ENCODE data around the gene ATP5ME. TPM values are rescaled to one million over a fixed set of nuclear protein-coding genes. Genes with fewer than 3 reads are reported as not detected.

Gene ATP5ME
- total RNA-seq, 1 donor: 60.8 TPM

- peaks cover 13% of the 10 kb centered on the region for H3K27me3 ChIP-seq (ENCODE audit: insufficient read depth, low read length)
- no peak overlapping the region for H3K27ac ChIP-seq (ENCODE audit: low read depth, low read length)
- H4K20me1 ChIP-seq (ENCODE audit: insufficient read depth, low read length): no peaks in the 10 kb centered on the region
- no peak overlapping the region for H3K4me2 ChIP-seq (ENCODE audit: insufficient read depth, low read length)
- H3K4me1 ChIP-seq (ENCODE audit: insufficient read depth, low read length): no peaks in the 10 kb centered on the region
- H3K4me3 ChIP-seq (ENCODE audit: insufficient read depth, low read length): no peak overlapping the region
- no peak for TF ChIP-seq CTCF (IDR thresholded peaks at IDR 0.05; ENCODE audit: extremely low read depth, low read depth, low read length)
- DNase-seq (ENCODE audit: insufficient read length, low spot score, missing footprints): no peak
- H3K79me2 ChIP-seq (ENCODE audit: insufficient read depth, low read length): no peaks in the 10 kb centered on the region
- H3K36me3 ChIP-seq (ENCODE audit: insufficient read depth, low read length): no peaks in the 10 kb centered on the region
- no peak overlapping the region for H2AFZ ChIP-seq (ENCODE audit: low read length)
- H3K9me3 ChIP-seq (ENCODE audit: low read depth, low read length): no peaks in the 10 kb centered on the region
These were observed 8.2 kb downstream of the ATP5ME start for GRCh38 chr4:665751-666435.

DNA sequence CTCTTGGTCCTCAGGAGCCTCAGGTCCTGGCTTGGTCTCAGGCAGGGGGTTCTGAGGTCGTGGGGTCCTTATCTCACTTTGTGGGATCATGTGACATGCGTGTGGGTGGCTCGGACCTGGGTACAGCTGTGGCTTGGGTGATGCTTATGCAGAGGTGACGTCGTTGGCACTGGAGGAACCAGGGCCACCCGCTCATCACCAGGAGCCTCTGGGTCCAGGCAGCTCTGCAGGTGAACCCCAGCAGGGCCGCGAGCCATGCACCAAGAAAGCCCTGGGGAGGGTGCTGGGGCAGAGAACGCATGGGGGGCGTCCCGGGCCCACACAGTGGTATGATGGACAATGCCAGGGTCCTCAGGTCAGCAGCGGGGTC, 8.7 kb downstream of the ATP5ME start:
- DNase-seq (ENCODE audit: insufficient read length, low spot score, missing footprints): no peak
- no peak overlapping the region for H3K4me2 ChIP-seq (ENCODE audit: insufficient read depth, low read length)
- no peaks in the 10 kb centered on the region for H3K4me1 ChIP-seq (ENCODE audit: insufficient read depth, low read length)
- no peaks in the 10 kb centered on the region for H4K20me1 ChIP-seq (ENCODE audit: insufficient read depth, low read length)
- no peak for TF ChIP-seq CTCF (IDR thresholded peaks at IDR 0.05; ENCODE audit: extremely low read depth, low read depth, low read length)
- H3K27ac ChIP-seq (ENCODE audit: low read depth, low read length): no peak overlapping the region
- no peak overlapping the region for H3K4me3 ChIP-seq (ENCODE audit: insufficient read depth, low read length)
- H3K79me2 ChIP-seq (ENCODE audit: insufficient read depth, low read length): no peaks in the 10 kb centered on the region
- peaks cover 13% of the 10 kb centered on the region for H3K27me3 ChIP-seq (ENCODE audit: insufficient read depth, low read length)
- no peaks in the 10 kb centered on the region for H3K9me3 ChIP-seq (ENCODE audit: low read depth, low read length)
- H2AFZ ChIP-seq (ENCODE audit: low read length): no peak overlapping the region
- H3K36me3 ChIP-seq (ENCODE audit: insufficient read depth, low read length): no peaks in the 10 kb centered on the region

GRCh38 chr4:664713-665231, 9.3 kb downstream of the ATP5ME start:
- no peak for DNase-seq (ENCODE audit: insufficient read length, low spot score, missing footprints)
- Histone ChIP-seq H3K9me3 (ENCODE audit: low read depth, low read length) (no peaks in the 10 kb centered on the region), H3K4me1 (ENCODE audit: insufficient read depth, low read length) (no peaks in the 10 kb centered on the region), H3K79me2 (ENCODE audit: insufficient read depth, low read length) (no peaks in the 10 kb centered on the region), H3K4me3 (ENCODE audit: insufficient read depth, low read length) (no peak overlapping the region), H3K27me3 (ENCODE audit: insufficient read depth, low read length) (peaks cover 13% of the 10 kb centered on the region), H2AFZ (ENCODE audit: low read length) (no peak overlapping the region), H4K20me1 (ENCODE audit: insufficient read depth, low read length) (no peaks in the 10 kb centered on the region), H3K36me3 (ENCODE audit: insufficient read depth, low read length) (no peaks in the 10 kb centered on the region), H3K4me2 (ENCODE audit: insufficient read depth, low read length) (no peak overlapping the region), H3K27ac (ENCODE audit: low read depth, low read length) (no peak overlapping the region)
- TF ChIP-seq CTCF (IDR thresholded peaks at IDR 0.05; ENCODE audit: extremely low read depth, low read depth, low read length): no peak

- H2AFZ ChIP-seq (ENCODE audit: low read length): no peak overlapping the region
- no peaks in the 10 kb centered on the region for H3K36me3 ChIP-seq (ENCODE audit: insufficient read depth, low read length)
- no peaks in the 10 kb centered on the region for H3K9me3 ChIP-seq (ENCODE audit: low read depth, low read length)
- H3K4me1 ChIP-seq (ENCODE audit: insufficient read depth, low read length): no peaks in the 10 kb centered on the region
- DNase-seq (ENCODE audit: insufficient read length, low spot score, missing footprints): peak; percentile 79
- TF ChIP-seq CTCF (IDR thresholded peaks at IDR 0.05; ENCODE audit: extremely low read depth, low read depth, low read length): no peak
- no peaks in the 10 kb centered on the region for H4K20me1 ChIP-seq (ENCODE audit: insufficient read depth, low read length)
- H3K4me3 ChIP-seq (ENCODE audit: insufficient read depth, low read length): no peak overlapping the region
- H3K4me2 ChIP-seq (ENCODE audit: insufficient read depth, low read length): no peak overlapping the region
- peaks cover 13% of the 10 kb centered on the region for H3K27me3 ChIP-seq (ENCODE audit: insufficient read depth, low read length)
- no peaks in the 10 kb centered on the region for H3K79me2 ChIP-seq (ENCODE audit: insufficient read depth, low read length)
- no peak overlapping the region for H3K27ac ChIP-seq (ENCODE audit: low read depth, low read length)
These were observed 10.3 kb downstream of the ATP5ME start for GRCh38 chr4:663438-664428.
